Measurements from ENCODE around the gene ZRANB3. TPM values are rescaled to one million over a fixed set of nuclear protein-coding genes. Genes with fewer than 3 reads are reported as not detected.

The ZRANB3 gene
- total and polyA plus RNA-seq, 10 of the 15 experiments (the other 5 are each of a cell fraction or from before 2014, with no cell fraction given): 5.6 to 11.4 (median 9.9) TPM

- TSS peak; percentile 58 for BruUV-seq (replicated peaks)
- ATAC-seq (no peak), FAIRE-seq (no peak), DNase-seq (ENCODE audit: low read depth, low spot score) (no peak)
- ChIA-PET POLR2A (interaction anchor here (0.6 to 1.3 kb wide), 2 partner anchors 39 to 478 kb away, joined by 3 to 6 read pairs; no protein-coding TSS in a partner anchor), SMC1A (ENCODE audit: uncharacterized antibody, unreplicated experiment) (interaction anchor here (1.3 to 2.3 kb wide), 3 partner anchors 10 to 177 kb away, joined by 3 to 10 read pairs (median 7); no protein-coding TSS in a partner anchor), CTCF (interaction anchor here (1.0 to 2.3 kb wide), 4 partner anchors 177 to 529 kb away, joined by 3 to 6 read pairs (median 4); no protein-coding TSS in a partner anchor), RAD21 (ENCODE audit: unreplicated experiment) (no interaction called here)
- Histone ChIP-seq H4K20me1 (ENCODE audit: control insufficient read depth, insufficient read depth) (no peaks in the 10 kb centered on the region), H3K27ac (ENCODE audit: control insufficient read depth, insufficient read depth) (peak overlapping the region; percentile 46; the same call in 1 of the 2 replicates), H2AFZ (ENCODE audit: control insufficient read depth, low read depth, low read length) (no peak overlapping the region), H3K4me2 (ENCODE audit: control insufficient read depth, insufficient read depth) (peak overlapping the region; percentile 89), H3K27me3 (replicated peaks in 1 of 2; ENCODE audit: control insufficient read depth in 2 of 2, insufficient read depth in 2 of 2, low read length in 1 of 2) (no peaks in the 10 kb centered on the region), H3K4me1 (ENCODE audit: control insufficient read depth, insufficient read depth, low read length) (peaks cover 3% of the 10 kb centered on the region; the same call in 1 of the 2 replicates), H3K9me3 (replicated peaks; ENCODE audit: control insufficient read depth, insufficient read depth, low read length) (peaks cover 1% of the 10 kb centered on the region; the same call in 1 of the 3 replicates), H3K4me3 (peak overlapping the region; percentile 60), H3K9ac (ENCODE audit: control insufficient read depth, insufficient read depth, low read length) (peak overlapping the region; percentile 94), H3K36me3 (ENCODE audit: control insufficient read depth in 2 of 2, insufficient read depth in 2 of 2, low read length in 1 of 2) (no peaks in the 10 kb centered on the region), H3K79me2 (ENCODE audit: control insufficient read depth, insufficient read depth, low read length) (peaks cover 73% of the 10 kb centered on the region)
- in situ Hi-C loops (cut with MboI): no loop called here
- 62% methylated on average over 3 of the region's 3 CpGs for WGBS (ENCODE audit: insufficient coverage, insufficient replicate concordance, low lambda C conversion rate, missing lambda C conversion rate)
- intact Hi-C loops (cut with micrococcal nuclease; ENCODE audit: unreplicated experiment): no loop called here
- TF ChIP-seq SREBF2 (IDR thresholded peaks at IDR 0.05; ENCODE audit: low read length) (0 out of 2 replicates have a peak, but pooled peaks have one; percentile 2), TARDBP (IDR thresholded peaks at IDR 0.05; ENCODE audit: borderline replicate concordance) (no peak)
Observed at GRCh38 chr2:135532581-135532980, 1.6 kb upstream of the ZRANB3 start.

- peak within 1 kb of the TSS; percentile 100 for H2AFZ ChIP-seq (ENCODE audit: control insufficient read depth, low read depth, low read length)
- WGBS (ENCODE audit: insufficient coverage, insufficient replicate concordance, low lambda C conversion rate, missing lambda C conversion rate): 1% methylated on average over 72 of the region's 75 CpGs
- H3K9ac ChIP-seq (ENCODE audit: control insufficient read depth, insufficient read depth, low read length): peak within 1 kb of the TSS; percentile 94
- no TSS peak for BruUV-seq (replicated peaks)
- H3K4me2 ChIP-seq (ENCODE audit: control insufficient read depth, insufficient read depth): peak within 1 kb of the TSS; percentile 89; the same call in 1 of the 2 replicates
- ChIA-PET RAD21 (ENCODE audit: unreplicated experiment) (interaction anchor here (0.6 to 1.6 kb wide), 16 partner anchors 9 to 853 kb away, joined by 3 to 8 read pairs (median 4); partner anchors contain the start of gene UBXN4), SMC1A (ENCODE audit: uncharacterized antibody, unreplicated experiment) (interaction anchor here (0.8 to 2.3 kb wide), 13 partner anchors 9 to 527 kb away, joined by 3 to 10 read pairs (median 3); partner anchors contain the start of gene UBXN4), POLR2A (interaction anchor here (0.6 to 2.0 kb wide), 8 partner anchors 9 to 476 kb away, joined by 3 to 7 read pairs (median 4); partner anchors contain the start of gene DARS1), CTCF (interaction anchor here (0.8 to 1.8 kb wide), 10 partner anchors 12 to 528 kb away, joined by 3 to 6 read pairs (median 4); partner anchors contain the start of gene UBXN4)
- no peaks in the 10 kb centered on the region for H3K27me3 ChIP-seq (replicated peaks in 1 of 2; ENCODE audit: control insufficient read depth in 2 of 2, insufficient read depth in 2 of 2, low read length in 1 of 2)
- H3K36me3 ChIP-seq (ENCODE audit: control insufficient read depth in 2 of 2, insufficient read depth in 2 of 2, low read length in 1 of 2): no peaks in the 10 kb centered on the region
- in situ Hi-C loops (cut with MboI) (no loop called here), intact Hi-C loops (cut with micrococcal nuclease; ENCODE audit: unreplicated experiment) (loop anchor here (2.0 kb wide), 1 partner anchor 209 kb away; the partner anchor contains the start of gene UBXN4)
- H3K4me3 ChIP-seq: peak within 1 kb of the TSS; percentile 89
- peak within 1 kb of the TSS; percentile 99 for H3K27ac ChIP-seq (ENCODE audit: control insufficient read depth, insufficient read depth)
- peak; percentile 97 for FAIRE-seq
- peaks cover 66% of the 10 kb centered on the region for H3K79me2 ChIP-seq (ENCODE audit: control insufficient read depth, insufficient read depth, low read length)
- peak; percentile 100 for DNase-seq (ENCODE audit: low read depth, low spot score)
- peaks cover 3% of the 10 kb centered on the region; the same call in 1 of the 2 replicates for H3K4me1 ChIP-seq (ENCODE audit: control insufficient read depth, insufficient read depth, low read length)
- H3K9me3 ChIP-seq (replicated peaks; ENCODE audit: control insufficient read depth, insufficient read depth, low read length): peaks cover 1% of the 10 kb centered on the region; the same call in 1 of the 3 replicates
- H4K20me1 ChIP-seq (ENCODE audit: control insufficient read depth, insufficient read depth): no peaks in the 10 kb centered on the region
- ATAC-seq: peak; percentile 89
- TF ChIP-seq IRF3 (IDR thresholded peaks at IDR 0.05): peak; percentile 84
- peak; percentile 69 to 78; a peak in 3 of 4 replicates for TF ChIP-seq IKZF2 (IDR thresholded peaks at IDR 0.05)
- TF ChIP-seq RUNX3 (IDR thresholded peaks at IDR 0.05; ENCODE audit: low read length): peak; percentile 79
- TF ChIP-seq E2F4 (IDR thresholded peaks at IDR 0.05; ENCODE audit: low read depth, low read length): no peak
- TF ChIP-seq YY1 (IDR thresholded peaks at IDR 0.05; ENCODE audit: low read depth, low read length): peak; percentile 64; the same call in 1 of the 2 replicates
- no peak; the same call in 2 of the 3 replicates for TF ChIP-seq POU2F2 (IDR thresholded peaks at IDR 0.05; ENCODE audit: borderline replicate concordance, low read depth, low read length)
- peak; percentile 98 for TF ChIP-seq DPF2 (IDR thresholded peaks at IDR 0.05)
- 0 out of 2 replicates have a peak, but pooled peaks have one; percentile 47 for TF ChIP-seq TCF12 (IDR thresholded peaks at IDR 0.05; ENCODE audit: low read depth, low read length)
- peak; percentile 48 for TF ChIP-seq FOS (IDR thresholded peaks at IDR 0.05; ENCODE audit: borderline replicate concordance, extremely low read depth, insufficient read length)
- TF ChIP-seq ZNF207 (IDR thresholded peaks at IDR 0.05; ENCODE audit: borderline replicate concordance): no peak
- TF ChIP-seq HDGF (IDR thresholded peaks at IDR 0.05): no peak
Observed at GRCh38 chr2:135531231-135532197, 496 bp upstream of the ZRANB3 start, which contains the start of gene R3HDM1. Gene R3HDM1 (plus strand): TSS chr2:135531484. CDS start chr2:135604846, 73,362 bp downstream.

Measured in GM12878 (cell line).